Activated CD8-positive, alpha-beta T cell treated with anti-CD3 and anti-CD28 coated beads, Interleukin-2, amount 10 ng/mL, durations not matched to agents 7 days and 5 days (primary cell): Measurements from ENCODE around the gene APOC1. TPM values are rescaled to one million over a fixed set of nuclear protein-coding genes. Genes with fewer than 3 reads are reported as not detected.
"Not testable (repeated sequence)": the region's sequence is repeated elsewhere in the genome, so short reads cannot be mapped to it uniquely, and the experiment has no call there.

ENCODE experiments used
- ATAC-seq: fragments of 150-1000 bp; cut with Tn5 transposase; one replicate; pipeline ENCODE4 v1.10.0; 2021; ENCODE audit warnings: moderate library complexity
- CTCF ChIA-PET: fragments of 350-600 bp; sonication (Branson Sonifier 250); formaldehyde crosslinking; loops from one replicate; lab custom pipeline; 2021; ENCODE audit warnings: antibody characterized with exemption; lab: Charles Lee
- POLR2A ChIA-PET: fragments of 350-600 bp; sonication (Branson Sonifier 250); formaldehyde crosslinking; loops from one replicate; lab custom pipeline; 2021; ENCODE audit warnings: antibody characterized with exemption; lab: Charles Lee
- DNase-seq: peaks from one replicate; pipeline ENCODE4 v3.0.0-alpha.2; 2020
- H3K27ac Mint-ChIP-seq: one replicate; pipeline ENCODE4 v1.8.0; 2021; ENCODE audit warnings: mild to moderate bottlenecking, mixed read lengths
- H3K27me3 Mint-ChIP-seq: one replicate; pipeline ENCODE4 v1.8.0; 2021; ENCODE audit warnings: low read depth, mixed read lengths
- H3K36me3 Mint-ChIP-seq: one replicate; pipeline ENCODE4 v1.8.0; 2021; ENCODE audit warnings: low read depth, mixed read lengths
- H3K4me1 Mint-ChIP-seq: one replicate; pipeline ENCODE4 v1.8.0; 2021; ENCODE audit warnings: low read depth, mixed read lengths
- H3K4me3 Mint-ChIP-seq: one replicate; pipeline ENCODE4 v1.8.0; 2021; ENCODE audit warnings: mild to moderate bottlenecking, mixed read lengths
- H3K9me3 Mint-ChIP-seq: one replicate; pipeline ENCODE4 v1.8.0; 2022; ENCODE audit warnings: mixed read lengths; ENCODE audit not compliant: insufficient read depth
- total RNA-seq, 2 experiments: library from RNA; stranded (reverse); gene quantifications; one replicate each; pipeline ENCODE4 v1.2.3, GENCODE V29; 2021

APOC1 gene
- total RNA-seq, 2 experiments from 2014 or later, result not detected

GRCh38 chr19:44905437-44906160 is 8.8 kb upstream of the APOC1 start, which contains the start of gene APOE:
TSS of gene APOE (plus strand) at chr19:44905796. CDS start at chr19:44906625, 829 bp downstream.
- H3K4me1 Mint-ChIP-seq, result peaks cover 12% of the 10 kb centered on the region
- POLR2A ChIA-PET, result interaction anchor here (0.6 to 1.7 kb wide), 2 partner anchors 13 to 337 kb away, joined by 3 to 5 read pairs; no protein-coding TSS in a partner anchor
- H3K27me3 Mint-ChIP-seq, result peaks cover 13% of the 10 kb centered on the region
- ATAC-seq (peak; percentile 28), DNase-seq (no peak)
- CTCF ChIA-PET, result interaction anchor here (5.2 kb wide), 1 partner anchor 47 kb away, joined by 34 read pairs; no protein-coding TSS in a partner anchor
- H3K4me3 Mint-ChIP-seq, result no peak within 1 kb of the TSS
- no peak within 1 kb of the TSS for H3K27ac Mint-ChIP-seq
- no peaks in the 10 kb centered on the region for H3K9me3 Mint-ChIP-seq
- peaks cover 13% of the 10 kb centered on the region for H3K36me3 Mint-ChIP-seq

- no peak overlapping the region for H3K27ac Mint-ChIP-seq
- H3K27me3 Mint-ChIP-seq, result peaks cover 14% of the 10 kb centered on the region
- POLR2A ChIA-PET, result no interaction called here
- peaks cover 12% of the 10 kb centered on the region for H3K4me1 Mint-ChIP-seq
- CTCF ChIA-PET, result interaction anchor here (0.5 to 1.5 kb wide), 2 partner anchors 38 to 43 kb away, joined by 3 to 4 read pairs; no protein-coding TSS in a partner anchor
- DNase-seq (no peak), ATAC-seq (no peak)
- no peaks in the 10 kb centered on the region for H3K9me3 Mint-ChIP-seq
- peaks cover 9% of the 10 kb centered on the region for H3K36me3 Mint-ChIP-seq
- no peak overlapping the region for H3K4me3 Mint-ChIP-seq
Observed at GRCh38 chr19:44907613-44908012, 6.8 kb upstream of the APOC1 start.

- Mint-ChIP-seq H3K27me3 (peaks cover 19% of the 10 kb centered on the region), H3K4me1 (peaks cover 12% of the 10 kb centered on the region), H3K36me3 (peaks cover 6% of the 10 kb centered on the region), H3K27ac (no peak overlapping the region), H3K9me3 (no peaks in the 10 kb centered on the region), H3K4me3 (no peak overlapping the region)
- POLR2A ChIA-PET, result no interaction called here
- no peak for ATAC-seq
- CTCF ChIA-PET, result interaction anchor here (0.5 to 1.5 kb wide), 2 partner anchors 37 to 42 kb away, joined by 3 to 4 read pairs; no protein-coding TSS in a partner anchor
- no peak for DNase-seq
Observed at GRCh38 chr19:44908074-44908835, 6.2 kb upstream of the APOC1 start.

GRCh38 chr19:44908836-44909261 is 5.6 kb upstream of the APOC1 start:
- DNase-seq (no peak), ATAC-seq (no peak)
- POLR2A ChIA-PET, result interaction anchor here (0.6 kb wide), 1 partner anchor 159 kb away, joined by 3 read pairs; no protein-coding TSS in a partner anchor
- Mint-ChIP-seq H3K36me3 (peaks cover 2% of the 10 kb centered on the region), H3K27ac (no peak overlapping the region), H3K4me1 (peaks cover 11% of the 10 kb centered on the region), H3K4me3 (no peak overlapping the region), H3K27me3 (peaks cover 24% of the 10 kb centered on the region), H3K9me3 (no peaks in the 10 kb centered on the region)
- CTCF ChIA-PET, result interaction anchor here (1.5 kb wide), 1 partner anchor 42 kb away, joined by 4 read pairs; no protein-coding TSS in a partner anchor

GRCh38 chr19:44909775-44910174 is 4.6 kb upstream of the APOC1 start:
- Mint-ChIP-seq H3K4me3 (no peak overlapping the region), H3K27me3 (peaks cover 30% of the 10 kb centered on the region), H3K36me3 (no peaks in the 10 kb centered on the region), H3K9me3 (no peaks in the 10 kb centered on the region), H3K27ac (no peak overlapping the region), H3K4me1 (peaks cover 18% of the 10 kb centered on the region)
- DNase-seq (no peak), ATAC-seq (no peak)
- ChIA-PET POLR2A (no interaction called here), CTCF (interaction anchor here (0.8 kb wide), 1 partner anchor 22 kb away, joined by 3 read pairs; no protein-coding TSS in a partner anchor)

GRCh38 chr19:44911896-44912295 is 2.5 kb upstream of the APOC1 start:
- CTCF ChIA-PET, result interaction anchor here (0.9 to 1.7 kb wide), 2 partner anchors 41 to 148 kb away, joined by 5 to 10 read pairs; no protein-coding TSS in a partner anchor

GRCh38 chr19:44912854-44913253 is 1.6 kb upstream of the APOC1 start:
- POLR2A ChIA-PET, result interaction anchor here (1.0 kb wide), 1 partner anchor 23 kb away, joined by 4 read pairs; no protein-coding TSS in a partner anchor
- H3K36me3 Mint-ChIP-seq, result no peaks in the 10 kb centered on the region

More at GRCh38 chr19:44911896-44912295, 2.5 kb upstream of the APOC1 start:
- H3K36me3 Mint-ChIP-seq, H3K9me3 Mint-ChIP-seq, ATAC-seq, H3K4me3 Mint-ChIP-seq, H3K27ac Mint-ChIP-seq, DNase-seq, POLR2A ChIA-PET: not testable (repeated sequence)
- peaks cover 17% of the 10 kb centered on the region for H3K27me3 Mint-ChIP-seq
- peaks cover 14% of the 10 kb centered on the region for H3K4me1 Mint-ChIP-seq

GRCh38 chr19:44913512-44914432 is 636 bp upstream of the APOC1 start:
- not testable (repeated sequence) for H3K9me3 Mint-ChIP-seq, DNase-seq, ATAC-seq, H3K36me3 Mint-ChIP-seq
- H3K27me3 Mint-ChIP-seq, result peaks cover 17% of the 10 kb centered on the region
- H3K4me1 Mint-ChIP-seq, result peaks cover 14% of the 10 kb centered on the region
- ChIA-PET POLR2A (interaction anchor here (1.0 kb wide), 1 partner anchor 24 kb away, joined by 4 read pairs; no protein-coding TSS in a partner anchor), CTCF (interaction anchor here (2.7 kb wide), 1 partner anchor 38 kb away, joined by 9 read pairs; no protein-coding TSS in a partner anchor)
- peak overlapping the region; percentile 87 for H3K27ac Mint-ChIP-seq
- peak overlapping the region; percentile 89 for H3K4me3 Mint-ChIP-seq

More at GRCh38 chr19:44912854-44913253, 1.6 kb upstream of the APOC1 start:
- DNase-seq (no peak), ATAC-seq (no peak)
- H3K27ac Mint-ChIP-seq, result no peak overlapping the region
- no peaks in the 10 kb centered on the region for H3K9me3 Mint-ChIP-seq
- no peak overlapping the region for H3K4me3 Mint-ChIP-seq
- H3K27me3 Mint-ChIP-seq, result peaks cover 17% of the 10 kb centered on the region
- H3K4me1 Mint-ChIP-seq, result peaks cover 14% of the 10 kb centered on the region
- CTCF ChIA-PET, result interaction anchor here (2.7 kb wide), 1 partner anchor 39 kb away, joined by 9 read pairs; no protein-coding TSS in a partner anchor

- CTCF ChIA-PET, result no interaction called here
- H3K9me3 Mint-ChIP-seq, result no peaks in the 10 kb centered on the region
- DNase-seq (no peak), ATAC-seq (no peak)
- no peaks in the 10 kb centered on the region for H3K36me3 Mint-ChIP-seq
- H3K27me3 Mint-ChIP-seq, result peaks cover 14% of the 10 kb centered on the region
- H3K27ac Mint-ChIP-seq, result no peak overlapping the region
- peaks cover 8% of the 10 kb centered on the region for H3K4me1 Mint-ChIP-seq
- POLR2A ChIA-PET, result no interaction called here
- H3K4me3 Mint-ChIP-seq, result no peak overlapping the region
Observed at GRCh38 chr19:44924243-44924725, 9.9 kb downstream of the APOC1 start.

- ChIA-PET CTCF (interaction anchor here (1.3 kb wide), 1 partner anchor 22 kb away, joined by 4 read pairs; no protein-coding TSS in a partner anchor), POLR2A (no interaction called here)
- Mint-ChIP-seq H3K4me3 (no peak overlapping the region), H3K27ac (no peak overlapping the region), H3K27me3 (peaks cover 16% of the 10 kb centered on the region), H3K9me3 (no peaks in the 10 kb centered on the region), H3K36me3 (no peaks in the 10 kb centered on the region), H3K4me1 (peaks cover 8% of the 10 kb centered on the region)
- DNase-seq (no peak), ATAC-seq (no peak)
Observed at GRCh38 chr19:44925114-44925891, 10.9 kb downstream of the APOC1 start.
